GM12878 (cell line): ENCODE data around the gene GLIPR1L1. TPM values are rescaled to one million over a fixed set of nuclear protein-coding genes. Genes with fewer than 3 reads are reported as not detected.

Source experiments
- ATAC-seq: fragments of 200-7000 bp; cut with Tn5 transposase; 3 replicates; pipeline ENCODE4 v1.9.1; 2020; ENCODE audit warnings: mild to moderate bottlenecking, moderate library complexity
- BruUV-seq: library from RNA; stranded (reverse); fragments of 400-500 nt; replicated peaks from 2 replicates; lab custom pipeline; 2021; lab: Mats Ljungman, UMichigan
- CTCF ChIA-PET: fragments of 300-600 bp; sonication (Branson Sonifier 250); formaldehyde crosslinking; extraction: SDS; loops from one replicate; lab custom pipeline; 2021; ENCODE audit warnings: inconsistent platforms; lab: Yijun Ruan, JAX
- POLR2A ChIA-PET: fragments of 350-600 bp; formaldehyde crosslinking; extraction: SDS; loops from one replicate; lab custom pipeline; 2021; ENCODE audit warnings: inconsistent platforms; lab: Charles Lee
- RAD21 ChIA-PET: fragments of 300-600 bp; sonication (Branson Sonifier 250); formaldehyde crosslinking; loops from one replicate; lab custom pipeline; 2023; ENCODE audit warnings: antibody characterized with exemption; ENCODE audit not compliant: unreplicated experiment; lab: Charles Lee
- SMC1A ChIA-PET: fragments of 300-600 bp; sonication (Branson Sonifier 250); formaldehyde crosslinking; loops from one replicate; lab custom pipeline; 2023; ENCODE audit not compliant: unreplicated experiment, uncharacterized antibody; lab: Charles Lee
- DNase-seq: peaks from one replicate; pipeline ENCODE4 v3.0.0-alpha.2; 2011; ENCODE audit warnings: low read depth, low spot score
- FAIRE-seq: peaks from 3 replicates; lab custom pipeline; 2011; peaks lifted over from hg19 to GRCh38; lab: Jason Lieb, UNC
- H2AFZ ChIP-seq: 2 replicates; pipeline ENCODE4 v1.6.0; 2011; ENCODE audit warnings: low read depth, low read length, control low read depth; ENCODE audit not compliant: control insufficient read depth
- H3K27ac ChIP-seq: 2 replicates; pipeline ENCODE4 v1.5.1; 2011; ENCODE audit warnings: control low read depth; ENCODE audit not compliant: control insufficient read depth, insufficient read depth
- H3K27me3 ChIP-seq, 2 experiments: replicated peaks in 1 of 2; 2 replicates each; pipeline versions ENCODE4 v1.6.0 to v1.6.1; 2011; ENCODE audit warnings: low read length in 1 of 2; ENCODE audit not compliant: control insufficient read depth in 2 of 2, insufficient read depth in 2 of 2
- H3K36me3 ChIP-seq, 2 experiments: 2 replicates each; pipeline ENCODE4 v1.5.1; 2011; ENCODE audit warnings: low read length in 1 of 2; ENCODE audit not compliant: control insufficient read depth in 2 of 2, insufficient read depth in 2 of 2
- H3K4me1 ChIP-seq: 2 replicates; pipeline ENCODE4 v1.6.1; 2011; ENCODE audit warnings: mild to moderate bottlenecking, low read length, moderate library complexity, mixed read lengths; ENCODE audit not compliant: control insufficient read depth, insufficient read depth
- H3K4me2 ChIP-seq: 2 replicates; pipeline ENCODE4 v1.6.0; 2011; ENCODE audit warnings: control low read depth; ENCODE audit not compliant: control insufficient read depth, insufficient read depth
- H3K4me3 ChIP-seq: fragments of 200-600 bp; sonication (generic); 2 replicates; pipeline ENCODE4 v1.5.1; 2016
- H3K79me2 ChIP-seq: 2 replicates; pipeline ENCODE4 v1.6.0; 2011; ENCODE audit warnings: low read length; ENCODE audit not compliant: control insufficient read depth, insufficient read depth
- H3K9ac ChIP-seq: 2 replicates; pipeline ENCODE4 v1.8.0; 2011; ENCODE audit warnings: low read length, control low read depth, mixed read lengths; ENCODE audit not compliant: control insufficient read depth, insufficient read depth
- H3K9me3 ChIP-seq: replicated peaks from 3 replicates; pipeline ENCODE4 v1.5.1; 2011; ENCODE audit warnings: mild to moderate bottlenecking, low read length; ENCODE audit not compliant: control insufficient read depth, insufficient read depth
- H4K20me1 ChIP-seq: 2 replicates; pipeline ENCODE4 v1.6.0; 2011; ENCODE audit not compliant: control insufficient read depth, insufficient read depth
- ATF2 ChIP-seq: IDR thresholded peaks from 2 replicates; pipeline ENCODE4 v1.6.1; 2012; ENCODE audit warnings: low read length, inconsistent platforms
- BACH1 ChIP-seq: fragments of 450-650 bp; IDR thresholded peaks from 2 replicates; pipeline ENCODE4 v1.6.1; 2017; ENCODE audit warnings: mild to moderate bottlenecking, borderline replicate concordance
- BHLHE40 ChIP-seq, 2 experiments: fragments of 450-650 bp in 1 of 2; IDR thresholded peaks; 2 replicates each; pipeline ENCODE4 v1.6.1; 2011 to 2017; ENCODE audit warnings: low read depth in 2 of 2, borderline replicate concordance in 1 of 2, improper control_type of control experiment in 1 of 2, low read length in 1 of 2, mild to moderate bottlenecking in 1 of 2
- CBFB ChIP-seq: IDR thresholded peaks from 2 replicates; pipeline ENCODE4 v1.6.1; 2016; ENCODE audit warnings: antibody characterized with exemption, low read depth
- CHD4 ChIP-seq: fragments of 200-600 bp; sonication (generic); IDR thresholded peaks from 2 replicates; pipeline ENCODE4 v1.6.1; 2016; ENCODE audit warnings: mild to moderate bottlenecking
- JUND ChIP-seq: IDR thresholded peaks from 2 replicates; pipeline ENCODE4 v1.6.1; 2012; ENCODE audit warnings: low read depth, mild to moderate bottlenecking, low read length, improper control_type of control experiment, moderate library complexity
- KAT2A ChIP-seq: conservative IDR thresholded peaks from 2 replicates; pipeline ENCODE4 v1.6.1; 2011; ENCODE audit warnings: low read depth, low read length; ENCODE audit not compliant: control insufficient read depth
- NR2C2 ChIP-seq: IDR thresholded peaks from 2 replicates; pipeline ENCODE4 v1.6.1; 2011; ENCODE audit warnings: borderline replicate concordance, low read depth; ENCODE audit not compliant: control insufficient read depth, insufficient read length
- STAT1 ChIP-seq: fragments of 450-650 bp; conservative IDR thresholded peaks from 2 replicates; pipeline ENCODE4 v1.6.1; 2014; ENCODE audit warnings: antibody characterized with exemption, mild to moderate bottlenecking
- ZNF217 ChIP-seq: fragments of 450-650 bp; IDR thresholded peaks from 2 replicates; pipeline ENCODE4 v1.6.1; 2017; ENCODE audit warnings: antibody characterized with exemption, mild to moderate bottlenecking
- ZNF24 ChIP-seq: fragments of 450-650 bp; IDR thresholded peaks from 2 replicates; pipeline ENCODE4 v1.6.1; 2017; ENCODE audit warnings: antibody characterized with exemption, mild to moderate bottlenecking
- ZNF592 ChIP-seq: fragments of 450-650 bp; IDR thresholded peaks from 2 replicates; pipeline ENCODE4 v1.6.1; 2017; ENCODE audit warnings: mild to moderate bottlenecking, moderate library complexity
- ZSCAN29 ChIP-seq: fragments of 450-650 bp; IDR thresholded peaks from 2 replicates; pipeline ENCODE4 v1.6.1; 2017; ENCODE audit warnings: mild to moderate bottlenecking, moderate library complexity
- WGBS: methylation state at CpG from one replicate; pipeline ENCODE4 v1.1.6; 2016; ENCODE audit warnings: low lambda C conversion rate; ENCODE audit not compliant: insufficient replicate concordance, insufficient coverage; ENCODE audit errors: missing lambda C conversion rate; 5-methylcytosine and 5-hydroxymethylcytosine counted together
- in situ Hi-C: fragments of 300-500 bp; cut with MboI; formaldehyde crosslinking; loops from 9 replicates; pipeline ENCODE4 v1.14.3; 2018; ENCODE audit warnings: mixed read lengths
- intact Hi-C: fragments of 100-400 bp; cut with micrococcal nuclease; formaldehyde crosslinking; loops from one replicate; pipeline ENCODE4 v1.14.2; 2022; ENCODE audit not compliant: unreplicated experiment
- polyA plus RNA-seq, 11 experiments: library from polyadenylated mRNA; depleted of rRNA in 4 of 11; unstranded in 6 of 11; stranded (reverse) in 5 of 11; fragments of >200 nt; fragmentation: Nextera tagmentation in 4 of 11; fragmentation: Illumina TruSeq in 1 of 11; extraction: Ambion mirVana in 4 of 11; extraction: Trizol in 1 of 11; gene quantifications; 1 replicate in 1 of 11; 2 replicates in 10 of 11; pipeline versions ENCODE4 v1.2.1 to v1.2.3, GENCODE V29; 2011 to 2016; ENCODE audit warnings: inconsistent platforms in 2 of 11, missing spikeins in 2 of 11, low read depth in 1 of 11
- total RNA-seq, 4 experiments: library from RNA; depleted of rRNA in 3 of 4; stranded (reverse); fragments of >200 nt in 3 of 4; fragmentation: Illumina TruSeq in 1 of 4; extraction: Trizol in 1 of 4; gene quantifications; 2 replicates each; pipeline versions ENCODE4 v1.2.1 to v1.2.3, GENCODE V29; 2013 to 2021

GLIPR1L1 gene
- total and polyA plus RNA-seq, 10 of the 15 experiments (the other 5 are each of a cell fraction or from before 2014, with no cell fraction given): 0.10 to 0.47 (median 0.13) TPM; not detected in 7

DNA sequence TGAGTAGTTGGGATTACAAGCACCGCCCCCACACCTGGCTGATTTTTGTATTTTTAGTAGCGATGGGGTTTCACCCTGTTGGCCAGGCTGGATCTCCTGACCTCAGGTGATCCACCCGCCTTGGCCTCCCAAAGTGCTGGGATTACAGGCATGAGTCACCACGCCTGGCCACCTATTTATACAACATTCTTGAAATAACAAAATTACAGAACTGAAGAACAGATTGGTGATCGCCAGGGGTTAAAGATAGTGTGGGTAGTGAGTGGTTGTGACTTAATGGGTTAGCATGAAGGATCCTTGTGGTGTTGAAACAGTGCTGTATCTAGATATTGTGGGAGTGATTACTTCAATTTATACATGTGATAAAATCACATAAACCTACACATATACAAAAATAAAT, 7.4 kb downstream of the GLIPR1L1 start:
- TF ChIP-seq STAT1 (no peak), ZNF592 (no peak)
- Histone ChIP-seq H3K79me2 (no peaks in the 10 kb centered on the region), H3K4me1 (peaks cover 4% of the 10 kb centered on the region; the same call in 1 of the 2 replicates), H3K4me2 (no peak overlapping the region), H3K27me3 (no peaks in the 10 kb centered on the region), H2AFZ (no peak overlapping the region), H4K20me1 (no peaks in the 10 kb centered on the region), H3K27ac (no peak overlapping the region), H3K9ac (no peak overlapping the region), H3K9me3 (no peaks in the 10 kb centered on the region), H3K4me3 (no peak overlapping the region), H3K36me3 (no peaks in the 10 kb centered on the region)
- ATAC-seq (no peak), DNase-seq (no peak), FAIRE-seq (no peak)
- no TSS peak for BruUV-seq
- ChIA-PET CTCF (interaction anchor here (0.7 to 1.4 kb wide), 2 partner anchors 8 to 65 kb away, joined by 3 to 9 read pairs; partner anchors contain the start of gene GLIPR1L1), SMC1A (no interaction called here), RAD21 (no interaction called here), POLR2A (no interaction called here)
- 81% methylated on average over 5 of the region's 5 CpGs for WGBS
- in situ Hi-C loops: no loop called here
- intact Hi-C loops: no loop called here

- Histone ChIP-seq H3K4me1 (no peaks in the 10 kb centered on the region), H3K9ac (no peak overlapping the region), H4K20me1 (no peaks in the 10 kb centered on the region), H2AFZ (no peak overlapping the region), H3K4me2 (no peak overlapping the region), H3K27ac (no peak overlapping the region), H3K9me3 (no peaks in the 10 kb centered on the region), H3K36me3 (no peaks in the 10 kb centered on the region), H3K79me2 (no peaks in the 10 kb centered on the region), H3K4me3 (no peak overlapping the region), H3K27me3 (no peaks in the 10 kb centered on the region)
- FAIRE-seq (no peak), DNase-seq (no peak), ATAC-seq (no peak)
- intact Hi-C loops (no loop called here), in situ Hi-C loops (no loop called here)
- 61% methylated on average over 2 of the region's 2 CpGs for WGBS
- ChIA-PET RAD21 (no interaction called here), POLR2A (no interaction called here), CTCF (interaction anchor here (1.5 kb wide), 1 partner anchor 46 kb away, joined by 5 read pairs; the partner anchor contains the start of gene GLIPR1L2), SMC1A (interaction anchor here (0.8 to 1.4 kb wide), 2 partner anchors 11 to 13 kb away, joined by 3 read pairs; partner anchors contain the start of gene GLIPR1L1)
- no TSS peak for BruUV-seq
- no peak for TF ChIP-seq BACH1
- no peak for TF ChIP-seq CHD4
- TF ChIP-seq JUND: no peak
- TF ChIP-seq CBFB: no peak
- TF ChIP-seq ZNF217: no peak
- no peak for TF ChIP-seq STAT1
- TF ChIP-seq ZSCAN29: no peak
- TF ChIP-seq ZNF24: no peak
- no peak for TF ChIP-seq NR2C2
- no peak for TF ChIP-seq BHLHE40 (IDR thresholded peaks at IDR 0.05; ENCODE audit: borderline replicate concordance in 1 of 2, low read depth in 2 of 2, low read length in 1 of 2)
- TF ChIP-seq KAT2A: no peak
- no peak for TF ChIP-seq ATF2
Observed at GRCh38 chr12:75345531-75345930, 11.1 kb downstream of the GLIPR1L1 start.
